ENCODE results near the gene GPR141.
"Not testable (repeated sequence)": the region's sequence is repeated elsewhere in the genome, so short reads cannot be mapped to it uniquely, and the experiment has no call there.

Gene GPR141

GRCh38 chr7:37703361-37703760 is 19.8 kb downstream of the GPR141 start:
- no peak for DNase-seq
- TF ChIP-seq GATA1 (IDR thresholded peaks at IDR 0.05; ENCODE audit: low read depth, low read length) = no peak
- TF ChIP-seq POLR2A (IDR thresholded peaks at IDR 0.05; ENCODE audit: low read length) = no peak

GRCh38 chr7:37704328-37704833 is 20.8 kb downstream of the GPR141 start:
- DNase-seq = not testable (repeated sequence)

- DNase-seq = no peak
- TF ChIP-seq POLR2A (IDR thresholded peaks at IDR 0.05; ENCODE audit: low read length) = no peak
- TF ChIP-seq GATA1 (IDR thresholded peaks at IDR 0.05; ENCODE audit: low read depth, low read length) = no peak
Measured at GRCh38 chr7:37705976-37706375, 22.4 kb downstream of the GPR141 start.

- DNase-seq = no peak
Measured at GRCh38 chr7:37706804-37707203, 23.2 kb downstream of the GPR141 start.

GRCh38 chr7:37707754-37708485 is 24.4 kb downstream of the GPR141 start:
- no peak for DNase-seq
- no peak for TF ChIP-seq GATA1 (IDR thresholded peaks at IDR 0.05; ENCODE audit: low read depth, low read length)
- TF ChIP-seq POLR2A (IDR thresholded peaks at IDR 0.05; ENCODE audit: low read length) = no peak

More at GRCh38 chr7:37706804-37707203, 23.2 kb downstream of the GPR141 start:
- TF ChIP-seq POLR2A (IDR thresholded peaks at IDR 0.05; ENCODE audit: low read length) (no peak), GATA1 (IDR thresholded peaks at IDR 0.05; ENCODE audit: low read depth, low read length) (no peak)

- no peak for DNase-seq
- TF ChIP-seq POLR2A (IDR thresholded peaks at IDR 0.05; ENCODE audit: low read length) = no peak
- no peak for TF ChIP-seq GATA1 (IDR thresholded peaks at IDR 0.05; ENCODE audit: low read depth, low read length)
Measured at GRCh38 chr7:37709631-37710509, 26.3 kb downstream of the GPR141 start.

GRCh38 chr7:37713613-37714012 is 30.0 kb downstream of the GPR141 start:
- TF ChIP-seq POLR2A (IDR thresholded peaks at IDR 0.05; ENCODE audit: low read length) = no peak
- no peak for DNase-seq

- TF ChIP-seq POLR2A (IDR thresholded peaks at IDR 0.05; ENCODE audit: low read length) = no peak
- TF ChIP-seq GATA1 (IDR thresholded peaks at IDR 0.05; ENCODE audit: low read depth, low read length) = no peak
- DNase-seq = no peak
Measured at GRCh38 chr7:37714606-37715005, 31.0 kb downstream of the GPR141 start.

- TF ChIP-seq POLR2A (IDR thresholded peaks at IDR 0.05; ENCODE audit: low read length) (no peak), GATA1 (IDR thresholded peaks at IDR 0.05; ENCODE audit: low read depth, low read length) (no peak)
- no peak for DNase-seq
Measured at GRCh38 chr7:37718585-37718984, 35.0 kb downstream of the GPR141 start.

GRCh38 chr7:37719077-37719476 is 35.5 kb downstream of the GPR141 start:
- no peak for DNase-seq
- TF ChIP-seq POLR2A (IDR thresholded peaks at IDR 0.05; ENCODE audit: low read length) (no peak), GATA1 (IDR thresholded peaks at IDR 0.05; ENCODE audit: low read depth, low read length) (no peak)

- DNase-seq = no peak
- TF ChIP-seq POLR2A (IDR thresholded peaks at IDR 0.05; ENCODE audit: low read length) (no peak), GATA1 (IDR thresholded peaks at IDR 0.05; ENCODE audit: low read depth, low read length) (no peak)
Measured at GRCh38 chr7:37724732-37725131, 41.2 kb downstream of the GPR141 start.

- no peak for TF ChIP-seq GATA1 (IDR thresholded peaks at IDR 0.05; ENCODE audit: low read depth, low read length)
- TF ChIP-seq POLR2A (IDR thresholded peaks at IDR 0.05; ENCODE audit: low read length) = no peak
- no peak for DNase-seq
Measured at GRCh38 chr7:37726016-37726415, 42.5 kb downstream of the GPR141 start.

- no peak for DNase-seq
- no peak for TF ChIP-seq POLR2A (IDR thresholded peaks at IDR 0.05; ENCODE audit: low read length)
- TF ChIP-seq GATA1 (IDR thresholded peaks at IDR 0.05; ENCODE audit: low read depth, low read length) = no peak
Measured at GRCh38 chr7:37728747-37729146, 45.2 kb downstream of the GPR141 start.

- no peak for TF ChIP-seq GATA1 (IDR thresholded peaks at IDR 0.05; ENCODE audit: low read depth, low read length)
- no peak for TF ChIP-seq POLR2A (IDR thresholded peaks at IDR 0.05; ENCODE audit: low read length)
- DNase-seq = no peak
Measured at GRCh38 chr7:37729181-37729580, 45.6 kb downstream of the GPR141 start.

GRCh38 chr7:37730501-37730900 is 46.9 kb downstream of the GPR141 start:
- TF ChIP-seq GATA1 (IDR thresholded peaks at IDR 0.05; ENCODE audit: low read depth, low read length) (no peak), POLR2A (IDR thresholded peaks at IDR 0.05; ENCODE audit: low read length) (no peak)
- DNase-seq = no peak

All from erythroblast (primary cell).